Mesenteric fat pad (tissue), 1 donor: ENCODE data around the gene PAGE2B. TPM values are rescaled to one million over a fixed set of nuclear protein-coding genes. Genes with fewer than 3 reads are reported as not detected.
"Not testable (repeated sequence)": the region's sequence is repeated elsewhere in the genome, so short reads cannot be mapped to it uniquely, and the experiment has no call there.

Experiments used
- DNase-seq: peaks from one replicate; pipeline ENCODE4 v3.0.0-alpha.2; 2020; ENCODE audit warnings: low spot score
- total RNA-seq: library from RNA; stranded (reverse); fragmentation: NEBNext Ultra II Directional; extraction: Animal tissue kit (Norgen Biotek cat#: 25700); gene quantifications from one replicate; pipeline ENCODE4 v1.2.1, GENCODE V29; 2021
- donor health status: DM: yes; HTN: yes; CAD: no.

The PAGE2B gene
- total RNA-seq, 1 donor from 2014 or later, result not detected

- DNase-seq, result no peak
These were observed 33.1 kb downstream of the PAGE2B start for GRCh38 chrX:55107911-55108310.

GRCh38 chrX:55109306-55109705 is 34.5 kb downstream of the PAGE2B start:
- DNase-seq, result no peak

- DNase-seq, result no peak
These were observed 36.9 kb downstream of the PAGE2B start for GRCh38 chrX:55111578-55112254.

- not testable (repeated sequence) for DNase-seq
These were observed 41.8 kb downstream of the PAGE2B start for GRCh38 chrX:55116589-55116988.

GRCh38 chrX:55118574-55118973 is 43.7 kb downstream of the PAGE2B start:
- DNase-seq, result no peak

GRCh38 chrX:55119271-55119670 is 44.4 kb downstream of the PAGE2B start:
- no peak for DNase-seq

- DNase-seq, result no peak
These were observed 44.9 kb downstream of the PAGE2B start for GRCh38 chrX:55119712-55120111.

- no peak for DNase-seq
These were observed 46.0 kb downstream of the PAGE2B start for GRCh38 chrX:55120761-55121358.

- DNase-seq, result no peak
These were observed 49.1 kb downstream of the PAGE2B start for GRCh38 chrX:55123900-55124299.

GRCh38 chrX:55127692-55128091 is 52.9 kb downstream of the PAGE2B start:
- DNase-seq, result no peak

Other genes starting within 250 kb of the PAGE2B start
- gene TRO, start 154.2 kb upstream of the PAGE2B start, total RNA-seq, result 3.9 TPM
- 18.5 TPM for gene PFKFB1, start 80.8 kb upstream of the PAGE2B start, total RNA-seq
- gene APEX2, start 74.7 kb upstream of the PAGE2B start, total RNA-seq, result 13.1 TPM
- 1.1 TPM for gene ALAS2, start 44.1 kb upstream of the PAGE2B start, total RNA-seq
- gene PAGE2, start 14.0 kb downstream of the PAGE2B start, total RNA-seq, result not detected
- not detected for gene PAGE5, start 145.3 kb downstream of the PAGE2B start, total RNA-seq
- not detected for gene PAGE3, start 189.9 kb downstream of the PAGE2B start, total RNA-seq